IPS-15b (cell line): ENCODE data around the gene FZD10.

ENCODE experiments used
- H3K27me3 ChIP-seq: one replicate; pipeline ENCODE4 v1.6.1; 2013; ENCODE audit warnings: low read length; ENCODE audit not compliant: control insufficient read depth, insufficient read depth
- H3K36me3 ChIP-seq: one replicate; pipeline ENCODE4 v1.6.1; 2013; ENCODE audit warnings: low read length; ENCODE audit not compliant: control insufficient read depth, insufficient read depth
- H3K4me1 ChIP-seq: one replicate; pipeline ENCODE4 v1.6.1; 2013; ENCODE audit warnings: mild to moderate bottlenecking, low read length; ENCODE audit not compliant: control insufficient read depth, insufficient read depth
- H3K4me3 ChIP-seq: one replicate; pipeline ENCODE4 v1.5.1; 2013; ENCODE audit warnings: low read depth, low read length
- H3K9ac ChIP-seq: one replicate; pipeline ENCODE4 v1.6.1; 2013; ENCODE audit warnings: low read depth, mild to moderate bottlenecking, low read length
- H3K9me3 ChIP-seq: one replicate; pipeline ENCODE4 v1.6.1; 2013; ENCODE audit warnings: mild to moderate bottlenecking, low read length; ENCODE audit not compliant: control insufficient read depth, insufficient read depth

FZD10 gene

DNA sequence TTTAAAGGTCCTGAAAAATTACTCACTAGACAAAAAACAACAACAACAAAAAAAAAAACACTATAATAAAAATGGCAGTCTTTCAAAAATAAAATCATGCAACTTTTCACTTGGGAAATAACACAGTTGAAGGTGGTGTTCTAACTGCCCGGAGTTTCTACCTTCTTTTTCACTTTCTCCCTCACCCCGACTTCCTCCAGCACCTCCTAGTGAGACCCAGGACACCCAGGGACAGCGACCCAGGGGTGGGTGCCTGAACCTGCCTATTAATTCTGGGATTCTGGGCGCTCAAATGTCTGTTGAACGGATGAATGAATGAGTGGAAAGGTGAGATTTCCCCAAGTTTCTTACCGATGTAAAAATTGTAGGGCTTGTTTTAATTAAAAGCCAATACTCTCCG lies 2.0 kb upstream of the FZD10 start:
- peaks cover 84% of the 10 kb centered on the region for H3K27me3 ChIP-seq
- no peaks in the 10 kb centered on the region for H3K36me3 ChIP-seq
- H3K9ac ChIP-seq, result no peak overlapping the region

DNA sequence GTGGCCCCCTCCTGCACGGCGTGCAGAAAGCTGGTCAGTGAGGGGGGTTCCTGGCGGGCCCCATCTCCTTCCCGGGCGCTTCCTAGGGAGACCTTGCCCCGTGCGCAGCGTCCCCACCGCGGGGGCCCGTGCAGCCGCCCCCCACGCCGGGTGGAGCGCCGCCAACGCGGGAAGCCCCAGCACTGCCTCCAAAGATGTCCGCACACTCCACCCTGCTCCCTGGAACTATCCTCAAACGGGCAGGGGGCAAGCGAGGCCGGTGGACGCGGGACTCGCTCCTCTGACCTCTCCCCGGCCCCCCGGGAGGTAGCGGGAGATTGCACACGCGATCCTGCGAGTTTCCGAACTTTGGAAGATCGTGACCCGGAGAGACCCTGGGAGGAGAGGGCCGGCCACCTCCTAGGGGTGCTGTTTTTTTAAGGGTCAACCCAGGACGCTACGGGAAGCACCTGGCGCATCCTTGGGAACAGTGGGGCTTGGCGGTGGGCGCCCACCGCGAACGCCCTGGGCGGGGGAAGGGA lies 1.5 kb upstream of the FZD10 start:
- Histone ChIP-seq H3K36me3 (no peaks in the 10 kb centered on the region), H3K27me3 (peaks cover 84% of the 10 kb centered on the region), H3K4me1 (peaks cover 22% of the 10 kb centered on the region), H3K9me3 (no peaks in the 10 kb centered on the region), H3K9ac (no peak overlapping the region), H3K4me3 (peak overlapping the region; percentile 48)

More for the DNA sequence above, 2.0 kb upstream of the FZD10 start:
- Histone ChIP-seq H3K4me1 (peaks cover 17% of the 10 kb centered on the region), H3K9me3 (no peaks in the 10 kb centered on the region), H3K4me3 (peak overlapping the region; percentile 48)

DNA sequence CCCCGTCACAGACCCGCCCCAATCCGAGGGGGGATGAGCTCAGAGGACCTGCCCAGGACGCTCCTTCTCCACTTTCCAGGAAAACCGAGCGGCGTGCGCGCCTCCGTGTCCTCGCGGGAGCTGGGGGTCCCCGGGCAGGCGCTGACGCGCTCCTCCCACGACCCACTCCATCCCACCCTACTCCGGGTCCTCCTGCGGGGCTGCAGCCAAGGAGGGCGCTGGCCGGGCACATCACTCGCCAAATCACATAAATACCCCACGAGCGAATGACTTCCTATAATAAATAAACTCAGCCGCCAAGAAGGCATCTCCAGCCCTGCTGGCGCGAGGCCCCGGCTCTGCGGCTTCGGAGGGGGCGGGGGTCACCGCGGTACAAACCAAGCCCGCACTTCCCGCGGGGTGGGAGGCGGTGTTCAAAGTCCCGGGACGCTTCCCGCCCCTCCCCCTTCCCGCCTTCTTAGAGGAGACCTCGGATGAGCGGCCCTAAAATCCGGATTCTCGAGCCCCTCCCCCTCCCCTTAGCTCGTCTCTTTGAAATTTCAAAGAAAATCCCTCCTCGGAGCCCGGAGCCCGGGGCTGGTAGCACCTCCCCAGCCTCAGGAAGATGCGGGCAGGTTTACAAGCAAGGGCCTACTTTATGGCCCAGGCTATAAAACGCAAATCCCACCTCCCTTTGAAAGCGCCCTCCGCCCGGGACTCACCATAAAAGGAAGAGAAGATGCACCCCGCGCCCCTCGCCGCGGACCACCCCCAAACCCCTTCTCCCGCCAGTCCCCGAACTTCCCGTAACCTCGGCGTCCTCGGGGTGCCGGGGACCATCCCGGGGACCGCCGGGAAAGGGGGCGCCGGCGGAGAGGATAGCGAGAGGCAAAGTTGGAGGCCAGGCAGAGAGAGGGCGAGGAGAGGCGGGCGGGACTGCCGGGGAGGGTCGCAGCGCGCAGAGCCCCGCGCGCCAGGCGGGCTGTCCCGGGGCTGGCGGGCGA lies 712 bp upstream of the FZD10 start:
- Histone ChIP-seq H3K9me3 (no peaks in the 10 kb centered on the region), H3K4me1 (peaks cover 26% of the 10 kb centered on the region), H3K9ac (no peak overlapping the region), H3K36me3 (no peaks in the 10 kb centered on the region), H3K27me3 (peaks cover 84% of the 10 kb centered on the region), H3K4me3 (peak overlapping the region; percentile 48)

DNA sequence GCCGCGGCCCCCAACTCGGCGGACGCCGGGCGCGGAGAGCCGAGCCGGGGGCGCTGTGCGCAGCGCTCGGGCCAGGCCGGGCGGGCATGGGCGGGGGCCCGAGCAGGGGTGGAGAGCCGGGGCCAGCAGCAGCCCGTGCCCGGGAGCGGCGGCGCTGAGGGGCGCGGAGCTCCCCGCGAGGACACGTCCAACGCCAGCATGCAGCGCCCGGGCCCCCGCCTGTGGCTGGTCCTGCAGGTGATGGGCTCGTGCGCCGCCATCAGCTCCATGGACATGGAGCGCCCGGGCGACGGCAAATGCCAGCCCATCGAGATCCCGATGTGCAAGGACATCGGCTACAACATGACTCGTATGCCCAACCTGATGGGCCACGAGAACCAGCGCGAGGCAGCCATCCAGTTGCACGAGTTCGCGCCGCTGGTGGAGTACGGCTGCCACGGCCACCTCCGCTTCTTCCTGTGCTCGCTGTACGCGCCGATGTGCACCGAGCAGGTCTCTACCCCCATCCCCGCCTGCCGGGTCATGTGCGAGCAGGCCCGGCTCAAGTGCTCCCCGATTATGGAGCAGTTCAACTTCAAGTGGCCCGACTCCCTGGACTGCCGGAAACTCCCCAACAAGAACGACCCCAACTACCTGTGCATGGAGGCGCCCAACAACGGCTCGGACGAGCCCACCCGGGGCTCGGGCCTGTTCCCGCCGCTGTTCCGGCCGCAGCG lies 639 bp downstream of the FZD10 start:
- H3K36me3 ChIP-seq, result no peaks in the 10 kb centered on the region
- H3K4me3 ChIP-seq, result peak overlapping the region; percentile 59
- H3K27me3 ChIP-seq, result peaks cover 86% of the 10 kb centered on the region
- peaks cover 30% of the 10 kb centered on the region for H3K4me1 ChIP-seq
- H3K9me3 ChIP-seq, result no peaks in the 10 kb centered on the region
- no peak overlapping the region for H3K9ac ChIP-seq

DNA sequence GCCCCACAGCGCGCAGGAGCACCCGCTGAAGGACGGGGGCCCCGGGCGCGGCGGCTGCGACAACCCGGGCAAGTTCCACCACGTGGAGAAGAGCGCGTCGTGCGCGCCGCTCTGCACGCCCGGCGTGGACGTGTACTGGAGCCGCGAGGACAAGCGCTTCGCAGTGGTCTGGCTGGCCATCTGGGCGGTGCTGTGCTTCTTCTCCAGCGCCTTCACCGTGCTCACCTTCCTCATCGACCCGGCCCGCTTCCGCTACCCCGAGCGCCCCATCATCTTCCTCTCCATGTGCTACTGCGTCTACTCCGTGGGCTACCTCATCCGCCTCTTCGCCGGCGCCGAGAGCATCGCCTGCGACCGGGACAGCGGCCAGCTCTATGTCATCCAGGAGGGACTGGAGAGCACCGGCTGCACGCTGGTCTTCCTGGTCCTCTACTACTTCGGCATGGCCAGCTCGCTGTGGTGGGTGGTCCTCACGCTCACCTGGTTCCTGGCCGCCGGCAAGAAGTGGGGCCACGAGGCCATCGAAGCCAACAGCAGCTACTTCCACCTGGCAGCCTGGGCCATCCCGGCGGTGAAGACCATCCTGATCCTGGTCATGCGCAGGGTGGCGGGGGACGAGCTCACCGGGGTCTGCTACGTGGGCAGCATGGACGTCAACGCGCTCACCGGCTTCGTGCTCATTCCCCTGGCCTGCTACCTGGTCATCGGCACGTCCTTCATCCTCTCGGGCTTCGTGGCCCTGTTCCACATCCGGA lies 1.4 kb downstream of the FZD10 start:
- Histone ChIP-seq H3K4me3 (peak overlapping the region; percentile 59), H3K27me3 (peaks cover 86% of the 10 kb centered on the region), H3K9me3 (no peaks in the 10 kb centered on the region), H3K4me1 (peaks cover 25% of the 10 kb centered on the region), H3K9ac (no peak overlapping the region), H3K36me3 (no peaks in the 10 kb centered on the region)

DNA sequence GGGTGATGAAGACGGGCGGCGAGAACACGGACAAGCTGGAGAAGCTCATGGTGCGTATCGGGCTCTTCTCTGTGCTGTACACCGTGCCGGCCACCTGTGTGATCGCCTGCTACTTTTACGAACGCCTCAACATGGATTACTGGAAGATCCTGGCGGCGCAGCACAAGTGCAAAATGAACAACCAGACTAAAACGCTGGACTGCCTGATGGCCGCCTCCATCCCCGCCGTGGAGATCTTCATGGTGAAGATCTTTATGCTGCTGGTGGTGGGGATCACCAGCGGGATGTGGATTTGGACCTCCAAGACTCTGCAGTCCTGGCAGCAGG lies 1.9 kb downstream of the FZD10 start:
- Histone ChIP-seq H3K4me3 (peak overlapping the region; percentile 59), H3K9me3 (no peaks in the 10 kb centered on the region), H3K36me3 (no peaks in the 10 kb centered on the region), H3K27me3 (peaks cover 86% of the 10 kb centered on the region), H3K4me1 (peaks cover 19% of the 10 kb centered on the region), H3K9ac (no peak overlapping the region)

DNA sequence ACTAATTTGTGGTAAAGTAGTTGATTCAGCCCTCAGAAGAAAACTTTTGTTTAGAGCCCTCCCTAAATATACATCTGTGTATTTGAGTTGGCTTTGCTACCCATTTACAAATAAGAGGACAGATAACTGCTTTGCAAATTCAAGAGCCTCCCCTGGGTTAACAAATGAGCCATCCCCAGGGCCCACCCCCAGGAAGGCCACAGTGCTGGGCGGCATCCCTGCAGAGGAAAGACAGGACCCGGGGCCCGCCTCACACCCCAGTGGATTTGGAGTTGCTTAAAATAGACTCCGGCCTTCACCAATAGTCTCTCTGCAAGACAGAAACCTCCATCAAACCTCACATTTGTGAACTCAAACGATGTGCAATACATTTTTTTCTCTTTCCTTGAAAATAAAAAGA lies 2.7 kb downstream of the FZD10 start:
- Histone ChIP-seq H3K36me3 (no peaks in the 10 kb centered on the region), H3K27me3 (peaks cover 86% of the 10 kb centered on the region), H3K4me1 (peaks cover 15% of the 10 kb centered on the region), H3K9ac (no peak overlapping the region), H3K4me3 (peak overlapping the region; percentile 13), H3K9me3 (no peaks in the 10 kb centered on the region)

DNA sequence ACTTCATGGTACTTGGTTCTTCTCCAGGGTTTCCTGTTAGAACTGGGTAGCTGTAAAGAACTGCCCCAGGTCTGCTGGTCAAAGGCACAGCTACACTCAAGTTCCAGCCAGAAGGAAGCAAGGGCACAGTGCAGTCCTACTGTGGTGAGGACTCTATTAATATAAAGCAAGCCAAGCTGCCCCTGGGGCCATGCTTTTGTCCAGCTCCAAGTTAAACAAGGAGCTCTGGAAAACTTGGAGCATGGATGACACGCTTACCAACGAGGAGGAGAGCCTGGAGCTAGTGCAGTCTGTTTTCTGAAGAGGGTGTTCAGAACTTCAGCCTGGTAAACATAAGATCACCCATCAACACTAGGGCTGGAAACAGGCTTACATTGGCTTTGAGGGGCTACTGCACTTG lies 4.0 kb downstream of the FZD10 start:
- Histone ChIP-seq H3K27me3 (peaks cover 85% of the 10 kb centered on the region), H3K36me3 (no peaks in the 10 kb centered on the region), H3K9me3 (no peaks in the 10 kb centered on the region), H3K4me1 (peaks cover 15% of the 10 kb centered on the region), H3K4me3 (no peak overlapping the region), H3K9ac (no peak overlapping the region)

DNA sequence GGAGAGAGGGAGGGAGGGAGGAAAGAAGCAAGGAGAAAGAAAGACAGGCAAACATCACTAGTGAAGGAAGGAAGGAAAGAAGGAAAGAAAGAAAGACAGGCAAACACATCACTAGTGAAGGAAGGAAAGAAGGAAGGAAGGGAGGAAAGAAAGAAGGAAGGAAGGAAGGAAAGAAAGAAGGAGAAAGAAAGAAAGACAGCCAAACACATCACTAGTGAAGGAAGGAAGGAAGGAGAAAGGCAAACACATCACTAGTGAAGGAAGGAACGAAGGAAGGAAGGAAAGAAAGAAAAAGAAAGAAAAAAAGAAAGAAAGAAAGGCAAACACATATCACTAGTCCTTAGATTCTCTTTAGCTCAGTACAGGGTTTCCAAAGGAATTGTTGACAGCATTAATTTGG lies 5.3 kb downstream of the FZD10 start:
- no peaks in the 10 kb centered on the region for H3K36me3 ChIP-seq
- peaks cover 94% of the 10 kb centered on the region for H3K27me3 ChIP-seq
- H3K9me3 ChIP-seq, result no peaks in the 10 kb centered on the region
- no peak overlapping the region for H3K9ac ChIP-seq
- H3K4me1 ChIP-seq, result peaks cover 15% of the 10 kb centered on the region
- no peak overlapping the region for H3K4me3 ChIP-seq

DNA sequence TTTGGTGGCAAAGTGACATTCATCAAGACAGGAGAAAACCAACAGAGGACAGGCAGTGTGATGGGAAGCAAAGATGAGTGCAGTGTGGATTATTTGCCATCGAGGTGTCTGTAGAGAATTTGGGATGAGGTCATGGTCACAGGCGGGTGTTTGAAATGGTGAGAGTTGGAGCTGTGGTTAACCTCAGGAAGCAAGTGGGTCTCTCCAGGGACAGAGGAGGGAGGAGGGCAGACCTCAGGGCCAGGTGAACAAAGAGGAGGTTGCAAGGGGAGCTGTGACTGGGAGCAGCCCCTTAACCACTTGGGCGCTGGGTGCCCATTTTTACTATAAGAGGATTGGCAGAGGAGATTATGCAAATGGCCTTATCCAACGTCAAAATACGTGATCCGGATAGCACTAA lies 7.0 kb downstream of the FZD10 start:
- Histone ChIP-seq H3K27me3 (peaks cover 78% of the 10 kb centered on the region), H3K4me3 (no peak overlapping the region)

DNA sequence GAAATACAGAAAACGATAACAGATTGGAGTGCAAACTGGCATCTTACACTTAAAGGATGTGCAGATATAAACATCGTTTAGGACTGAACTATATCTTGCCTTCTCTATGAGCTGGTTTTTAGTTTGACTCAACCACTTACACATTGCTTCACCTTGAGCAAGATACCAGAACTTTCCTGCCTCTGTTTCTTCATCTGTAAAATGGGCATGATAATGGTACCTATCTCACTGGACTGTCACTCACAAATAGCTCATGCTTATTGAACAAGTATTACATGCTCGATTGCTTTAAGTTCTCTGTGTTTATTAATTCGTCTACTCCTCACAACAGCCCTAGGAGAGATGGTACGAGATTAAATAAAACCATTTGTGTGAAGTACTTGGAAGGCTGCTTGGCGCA lies 7.7 kb downstream of the FZD10 start:
- H3K27me3 ChIP-seq, result peaks cover 72% of the 10 kb centered on the region
- no peak overlapping the region for H3K4me3 ChIP-seq
- no peaks in the 10 kb centered on the region for H3K36me3 ChIP-seq
- H3K9ac ChIP-seq, result no peak overlapping the region
- no peaks in the 10 kb centered on the region for H3K9me3 ChIP-seq
- H3K4me1 ChIP-seq, result peaks cover 15% of the 10 kb centered on the region

More for the DNA sequence above, 7.0 kb downstream of the FZD10 start:
- peaks cover 15% of the 10 kb centered on the region for H3K4me1 ChIP-seq
- H3K36me3 ChIP-seq, result no peaks in the 10 kb centered on the region
- H3K9ac ChIP-seq, result no peak overlapping the region
- H3K9me3 ChIP-seq, result no peaks in the 10 kb centered on the region
